Tibial artery (tissue), 4 donors: ENCODE data around the gene HRH2.
A peak's percentile ranks its signal among the peaks of the same experiment; 100 is the strongest.

Source experiments
- DNase-seq, 2 donors: peaks; one replicate each; pipeline ENCODE4 v3.0.0-alpha.2; 2019
- H3K27ac ChIP-seq, 2 donors: fragments of 200-600 bp; sonication (generic) in 1 of 2; 1 replicate in 1 of 2; 2 replicates in 1 of 2; pipeline ENCODE4 v1.5.1; 2018 to 2019; ENCODE audit warnings: mild to moderate bottlenecking in 1 of 2
- H3K27me3 ChIP-seq, 2 donors: fragments of 200-600 bp; sonication (generic) in 1 of 2; one replicate each; pipeline versions ENCODE4 v1.5.1 to v1.6.0; 2016 to 2019
- H3K36me3 ChIP-seq, 3 donors: fragments of 200-600 bp; sonication (generic) in 2 of 3; one replicate each; pipeline ENCODE4 v1.5.1; 2016 to 2019; ENCODE audit warnings: mild to moderate bottlenecking in 2 of 3
- H3K4me1 ChIP-seq, 4 donors: fragments of 200-600 bp; sonication (generic) in 2 of 4; 1 replicate in 3 of 4; 2 replicates in 1 of 4; pipeline ENCODE4 v1.5.1; 2016 to 2019
- H3K4me3 ChIP-seq, 2 donors: fragments of 200-600 bp; sonication (generic) in 1 of 2; 1 replicate in 1 of 2; 2 replicates in 1 of 2; pipeline ENCODE4 v1.5.1; 2018 to 2019; ENCODE audit warnings: mild to moderate bottlenecking in 2 of 2
- H3K9me3 ChIP-seq, 3 donors: fragments of 200-600 bp; sonication (generic) in 1 of 3; one replicate each; pipeline ENCODE4 v1.5.1; 2016 to 2019
- intact Hi-C: fragments of 100-400 bp; cut with DNase I; formaldehyde crosslinking; loops from one replicate; pipeline ENCODE4 v1.15.0; 2023; ENCODE audit warnings: low total_unique reads
- TF ChIP-seq, protein P1 (sequence below), 2 experiments: fragments of 200-600 bp in 1 of 2; fragments of 450-650 bp in 1 of 2; IDR thresholded peaks; one replicate each; pipeline ENCODE4 v1.5.1; 2017 to 2019; ENCODE audit warnings: antibody characterized with exemption in 2 of 2, mild to moderate bottlenecking in 1 of 2, moderate library complexity in 1 of 2

HRH2 gene

DNA sequence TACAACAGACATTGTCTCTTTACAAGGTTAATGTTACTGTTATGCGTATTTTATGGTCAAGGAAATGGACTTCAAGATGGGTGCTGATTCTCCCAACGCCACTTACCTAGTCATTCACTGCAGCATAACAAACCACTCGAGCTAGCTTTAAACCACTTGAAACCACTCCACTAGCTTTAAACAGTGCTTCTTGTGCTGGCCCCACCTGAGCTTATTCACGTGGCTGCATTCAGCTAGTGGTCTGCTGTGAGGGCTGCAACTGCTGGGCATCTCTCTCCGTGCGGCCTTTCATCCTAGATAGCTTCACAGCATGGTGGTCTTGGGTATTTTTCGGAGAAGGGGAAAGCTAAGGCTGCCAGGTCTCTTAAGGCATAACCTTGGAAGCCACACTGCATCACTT is 3.5 kb upstream of the HRH2 start:
- Histone ChIP-seq H3K27ac (no peak overlapping the region), H3K27me3 (peaks cover 0 to 25% of the 10 kb centered on the region in 2 donors), H3K4me3 (no peak overlapping the region), H3K36me3 (no peaks in the 10 kb centered on the region), H3K4me1 (peaks cover 0 to 27% (median 15%) of the 10 kb centered on the region in 4 donors), H3K9me3 (peaks cover 0 to 11% (median 8%) of the 10 kb centered on the region in 3 donors)
- peak in 1 of 2 donors; percentile 21 for DNase-seq
- TF ChIP-seq, protein P1, sequence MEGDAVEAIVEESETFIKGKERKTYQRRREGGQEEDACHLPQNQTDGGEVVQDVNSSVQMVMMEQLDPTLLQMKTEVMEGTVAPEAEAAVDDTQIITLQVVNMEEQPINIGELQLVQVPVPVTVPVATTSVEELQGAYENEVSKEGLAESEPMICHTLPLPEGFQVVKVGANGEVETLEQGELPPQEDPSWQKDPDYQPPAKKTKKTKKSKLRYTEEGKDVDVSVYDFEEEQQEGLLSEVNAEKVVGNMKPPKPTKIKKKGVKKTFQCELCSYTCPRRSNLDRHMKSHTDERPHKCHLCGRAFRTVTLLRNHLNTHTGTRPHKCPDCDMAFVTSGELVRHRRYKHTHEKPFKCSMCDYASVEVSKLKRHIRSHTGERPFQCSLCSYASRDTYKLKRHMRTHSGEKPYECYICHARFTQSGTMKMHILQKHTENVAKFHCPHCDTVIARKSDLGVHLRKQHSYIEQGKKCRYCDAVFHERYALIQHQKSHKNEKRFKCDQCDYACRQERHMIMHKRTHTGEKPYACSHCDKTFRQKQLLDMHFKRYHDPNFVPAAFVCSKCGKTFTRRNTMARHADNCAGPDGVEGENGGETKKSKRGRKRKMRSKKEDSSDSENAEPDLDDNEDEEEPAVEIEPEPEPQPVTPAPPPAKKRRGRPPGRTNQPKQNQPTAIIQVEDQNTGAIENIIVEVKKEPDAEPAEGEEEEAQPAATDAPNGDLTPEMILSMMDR (IDR thresholded peaks at IDR 0.05), result no peak
- intact Hi-C loops, result no loop called here

DNA sequence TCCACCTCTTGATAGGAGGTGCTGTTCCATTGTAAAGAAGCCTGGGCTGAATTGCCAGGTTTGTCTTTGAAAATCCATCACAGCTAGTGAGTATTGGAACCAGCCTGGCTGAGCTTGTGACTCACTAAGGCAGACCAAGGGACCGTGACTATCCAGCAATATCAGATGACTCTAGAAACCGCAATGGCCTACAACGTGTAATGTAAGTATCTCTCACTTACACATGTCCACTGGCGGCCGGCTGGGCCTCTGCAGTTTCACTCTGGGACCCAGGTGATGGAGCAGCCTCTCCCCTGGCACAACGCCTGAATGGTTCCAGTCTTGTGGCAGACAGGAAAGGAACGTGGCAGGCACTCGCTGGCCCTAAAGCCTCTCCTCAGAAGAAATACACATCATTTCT is 3.1 kb upstream of the HRH2 start:
- peaks cover 0 to 27% (median 15%) of the 10 kb centered on the region in 4 donors for H3K4me1 ChIP-seq
- peaks cover 0 to 6% (median 4%) of the 10 kb centered on the region in 3 donors for H3K9me3 ChIP-seq
- H3K27me3 ChIP-seq, result peaks cover 0 to 25% of the 10 kb centered on the region in 2 donors
- TF ChIP-seq, protein P1 (IDR thresholded peaks at IDR 0.05), result no peak
- H3K36me3 ChIP-seq, result no peaks in the 10 kb centered on the region
- DNase-seq, result peak in 1 of 2 donors; percentile 53
- H3K4me3 ChIP-seq, result no peak overlapping the region
- no peak overlapping the region for H3K27ac ChIP-seq
- intact Hi-C loops, result no loop called here

DNA sequence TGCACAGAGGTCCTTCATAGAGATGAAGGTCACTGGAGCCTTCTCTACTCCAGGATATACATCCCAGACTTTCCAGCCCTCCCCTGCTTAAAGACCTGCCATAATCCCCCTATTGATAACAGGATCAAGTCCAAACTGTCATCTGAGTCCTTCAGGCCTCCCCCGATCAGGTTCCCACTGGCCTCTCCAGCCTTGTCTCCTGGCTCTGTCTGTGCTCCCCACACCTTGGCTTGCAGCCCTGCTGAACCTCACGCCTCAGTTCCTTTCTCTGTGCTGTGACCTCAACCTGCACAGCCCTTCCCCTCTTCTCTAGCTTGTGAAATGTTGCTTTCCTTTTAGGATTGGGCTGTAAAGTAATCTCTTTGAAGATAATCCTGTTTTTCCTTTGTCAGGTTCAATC is 2.5 kb upstream of the HRH2 start:
- no peak overlapping the region for H3K4me3 ChIP-seq
- peak in 1 of 2 donors; percentile 20 for DNase-seq
- no peak overlapping the region for H3K27ac ChIP-seq
- H3K9me3 ChIP-seq, result peaks cover 0 to under 1% (median 0%) of the 10 kb centered on the region in 3 donors
- peaks cover 0 to 27% (median 15%) of the 10 kb centered on the region in 4 donors for H3K4me1 ChIP-seq
- TF ChIP-seq, protein P1 (IDR thresholded peaks at IDR 0.05), result no peak
- H3K36me3 ChIP-seq, result no peaks in the 10 kb centered on the region
- intact Hi-C loops, result no loop called here
- peaks cover 0 to 25% of the 10 kb centered on the region in 2 donors for H3K27me3 ChIP-seq

DNA sequence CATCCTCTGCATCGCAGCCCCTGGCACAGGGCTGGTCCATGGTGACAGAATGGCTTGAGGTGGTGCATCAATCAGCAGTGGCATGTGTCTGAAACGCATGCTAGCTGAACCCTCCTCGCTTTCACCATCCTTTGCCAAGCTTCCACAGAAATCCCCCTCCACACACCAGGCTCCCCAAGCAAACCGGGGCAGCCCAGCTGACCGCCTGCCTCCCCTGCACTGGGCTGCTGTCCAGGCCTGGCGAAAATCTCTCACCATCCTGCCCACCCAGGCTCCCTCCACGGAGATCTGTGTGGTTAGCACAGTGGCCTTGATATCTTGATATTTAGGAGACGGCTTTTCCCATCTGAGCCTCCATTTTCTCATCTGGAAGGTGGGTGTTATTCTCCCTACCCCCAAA is 905 bp upstream of the HRH2 start:
- Histone ChIP-seq H3K36me3 (no peaks in the 10 kb centered on the region), H3K4me1 (peaks cover 0 to 27% (median 15%) of the 10 kb centered on the region in 4 donors), H3K27ac (no peak overlapping the region), H3K4me3 (no peak overlapping the region), H3K27me3 (peaks cover 0 to 28% of the 10 kb centered on the region in 2 donors), H3K9me3 (no peaks in the 10 kb centered on the region)
- DNase-seq, result peak in 1 of 2 donors; percentile 34
- intact Hi-C loops, result no loop called here
- TF ChIP-seq, protein P1 (IDR thresholded peaks at IDR 0.05), result no peak

DNA sequence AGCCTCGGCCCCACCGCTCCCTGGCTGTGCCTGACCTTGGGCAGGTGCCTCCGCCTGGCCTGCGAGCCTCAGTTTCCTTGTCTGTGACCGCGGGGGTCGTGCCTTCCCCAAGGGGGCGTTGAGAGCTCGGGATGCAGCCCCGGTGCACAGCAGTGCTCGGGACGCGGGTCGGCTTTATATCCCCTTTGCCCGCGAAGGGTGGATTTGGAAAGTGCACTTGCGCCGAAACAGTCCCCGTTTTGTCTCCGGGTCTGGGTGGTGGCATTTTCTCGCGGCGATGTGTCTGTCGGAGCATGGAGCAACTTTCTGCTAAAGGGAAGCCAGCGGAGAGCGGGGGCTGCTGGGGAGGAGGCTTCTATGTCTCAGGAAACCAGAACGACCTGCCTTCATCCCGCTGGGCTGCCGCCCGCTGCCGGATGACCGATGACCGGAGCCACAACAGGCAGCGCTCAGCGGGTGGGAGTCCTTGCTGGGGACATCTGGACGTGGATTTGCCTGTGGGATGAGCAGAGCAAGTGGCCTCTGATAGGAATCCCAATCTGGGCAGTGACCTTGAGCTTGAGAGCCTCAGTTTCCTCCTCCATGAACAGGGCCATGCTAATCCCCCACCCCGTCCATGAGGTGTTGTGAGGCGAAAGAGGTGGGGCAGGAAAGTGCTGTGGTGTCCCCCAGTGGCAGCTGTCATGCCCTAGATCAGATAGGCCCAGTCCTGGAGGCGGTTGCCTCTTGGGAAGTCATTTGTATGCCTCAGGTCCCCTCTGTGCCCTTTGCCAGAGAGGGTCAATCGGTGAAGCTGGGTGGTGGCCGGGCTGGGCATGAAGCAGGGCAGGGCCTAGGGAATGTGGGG is 651 bp downstream of the HRH2 start:
- TF ChIP-seq, protein P1 (IDR thresholded peaks at IDR 0.05), result no peak
- Histone ChIP-seq H3K27ac (peak overlapping the region; percentile 52 to 59), H3K36me3 (no peaks in the 10 kb centered on the region), H3K9me3 (no peaks in the 10 kb centered on the region), H3K4me1 (peaks cover 0 to 17% (median 10%) of the 10 kb centered on the region in 4 donors), H3K4me3 (peak overlapping the region; percentile 58 to 70), H3K27me3 (peaks cover 0 to 28% of the 10 kb centered on the region in 2 donors)
- peak; percentile 35 to 67 for DNase-seq
- intact Hi-C loops, result no loop called here
